Measurements from ENCODE around the gene NUDT1. TPM values are rescaled to one million over a fixed set of nuclear protein-coding genes. Genes with fewer than 3 reads are reported as not detected.

The NUDT1 gene
- total and polyA plus RNA-seq, 2 experiments from 2014 or later: 54.5 to 163 TPM

GRCh38 chr7:2219606-2220005 is 22.4 kb upstream of the NUDT1 start:
- ATAC-seq: no peak
- TF ChIP-seq ZNF331 (CRISPR knock-in tag; IDR thresholded peaks at IDR 0.05; ENCODE audit: low read depth) (no peak), ZNF114 (CRISPR knock-in tag; IDR thresholded peaks at IDR 0.05) (no peak), CREB1 (CRISPR knock-in tag; IDR thresholded peaks at IDR 0.05; ENCODE audit: low read depth) (no peak), POLR2AphosphoS5 (IDR thresholded peaks at IDR 0.05; ENCODE audit: low read depth) (no peak), REST (IDR thresholded peaks at IDR 0.05; ENCODE audit: unreplicated experiment) (no peak), JUNB (IDR thresholded peaks at IDR 0.05; ENCODE audit: unreplicated experiment) (no peak)
- no peak overlapping the region for H3K27ac ChIP-seq (ENCODE audit: low read depth)
- H3K36me3 ChIP-seq (ENCODE audit: insufficient read depth): peaks cover 15% of the 10 kb centered on the region; the same call in 1 of the 2 replicates
- DNase-seq (ENCODE audit: low spot score): no peak
- Mint-ChIP-seq H3K27me3 (ENCODE audit: insufficient read depth, low read depth, poor library complexity) (peaks cover 10% of the 10 kb centered on the region), H3K4me3 (no peak overlapping the region), H3K4me1 (no peaks in the 10 kb centered on the region), H3K27ac (no peak overlapping the region), H3K9me3 (no peaks in the 10 kb centered on the region), H3K36me3 (ENCODE audit: low read depth) (peaks cover 69% of the 10 kb centered on the region)
- no peaks in the 10 kb centered on the region for H3K27me3 ChIP-seq (ENCODE audit: insufficient read depth)
- no peak overlapping the region for H2AFZ ChIP-seq
- H3K79me2 ChIP-seq (replicated peaks; ENCODE audit: insufficient read depth): peaks cover 32% of the 10 kb centered on the region
- no peak overlapping the region for H3K4me3 ChIP-seq
- H3K4me2 ChIP-seq: no peak overlapping the region
- H3K4me1 ChIP-seq (ENCODE audit: insufficient read depth): no peaks in the 10 kb centered on the region
- H3K9me2 ChIP-seq (ENCODE audit: insufficient read depth): no peaks in the 10 kb centered on the region
- H3F3A ChIP-seq (replicated peaks; ENCODE audit: low read depth): no peaks in the 10 kb centered on the region
- H4K20me1 ChIP-seq (replicated peaks; ENCODE audit: insufficient read depth): peaks cover 6% of the 10 kb centered on the region

- peaks cover 32% of the 10 kb centered on the region for H3K79me2 ChIP-seq (replicated peaks; ENCODE audit: insufficient read depth)
- H2AFZ ChIP-seq: no peak overlapping the region
- peaks cover 68% of the 10 kb centered on the region for H3K36me3 Mint-ChIP-seq (ENCODE audit: low read depth)
- H3K27ac Mint-ChIP-seq: no peak overlapping the region
- no peaks in the 10 kb centered on the region for H3K9me2 ChIP-seq (ENCODE audit: insufficient read depth)
- H3K36me3 ChIP-seq (ENCODE audit: insufficient read depth): peaks cover 15% of the 10 kb centered on the region; the same call in 1 of the 2 replicates
- H3K9me3 Mint-ChIP-seq: no peaks in the 10 kb centered on the region
- H3K4me2 ChIP-seq: no peak overlapping the region
- H3F3A ChIP-seq (replicated peaks; ENCODE audit: low read depth): no peaks in the 10 kb centered on the region
- peaks cover 10% of the 10 kb centered on the region for H3K27me3 Mint-ChIP-seq (ENCODE audit: insufficient read depth, low read depth, poor library complexity)
- no peak for TF ChIP-seq CREB1 (CRISPR knock-in tag; IDR thresholded peaks at IDR 0.05; ENCODE audit: low read depth)
- TF ChIP-seq REST (IDR thresholded peaks at IDR 0.05; ENCODE audit: unreplicated experiment): no peak
- TF ChIP-seq ZNF331 (CRISPR knock-in tag; IDR thresholded peaks at IDR 0.05; ENCODE audit: low read depth): no peak
- no peak for TF ChIP-seq ZNF114 (CRISPR knock-in tag; IDR thresholded peaks at IDR 0.05)
- no peak for TF ChIP-seq NANOG (IDR thresholded peaks at IDR 0.05; ENCODE audit: borderline replicate concordance)
- H3K4me3 ChIP-seq: no peak overlapping the region
- H3K27me3 ChIP-seq (ENCODE audit: insufficient read depth): no peaks in the 10 kb centered on the region
- no peaks in the 10 kb centered on the region for H3K4me1 Mint-ChIP-seq
- no peak for ATAC-seq
- no peak overlapping the region for H3K27ac ChIP-seq (ENCODE audit: low read depth)
- no peak for DNase-seq (ENCODE audit: low spot score)
- no peak overlapping the region for H3K4me3 Mint-ChIP-seq
- no peaks in the 10 kb centered on the region for H3K4me1 ChIP-seq (ENCODE audit: insufficient read depth)
- H4K20me1 ChIP-seq (replicated peaks; ENCODE audit: insufficient read depth): peaks cover 6% of the 10 kb centered on the region
These were observed 22.0 kb upstream of the NUDT1 start for GRCh38 chr7:2220030-2220429.

Measured in GM23338 (cell line).